Loucy (cell line): ENCODE results near the gene F13A1.

Source experiments
- CTCF ChIP-seq: fragments of 200-600 bp; sonication (generic); conservative IDR thresholded peaks from 2 replicates; pipeline ENCODE4 v1.5.1; 2014; ENCODE audit warnings: mild to moderate bottlenecking, antibody characterized with exemption, low read length
- EZH2phosphoT487 ChIP-seq: fragments of 200-600 bp; IDR thresholded peaks from 2 replicates; pipeline ENCODE4 v1.6.1; 2018; ENCODE audit warnings: antibody characterized with exemption, mild to moderate bottlenecking, moderate library complexity, borderline replicate concordance

- no peak for TF ChIP-seq CTCF
- no peak for TF ChIP-seq EZH2phosphoT487
These were observed 195.0 kb downstream of the F13A1 start for GRCh38 chr6:6125495-6125894.
